Gastroesophageal sphincter (tissue), 4 donors: ENCODE data around the gene HTR2A. TPM values are rescaled to one million over a fixed set of nuclear protein-coding genes. Genes with fewer than 3 reads are reported as not detected.
A peak's percentile ranks its signal among the peaks of the same experiment; 100 is the strongest.

Experiments used
- ATAC-seq: fragments of 150-250 bp; one replicate; pipeline ENCODE4 v1.9.1; 2016; ENCODE audit warnings: mild to moderate bottlenecking, moderate library complexity
- H3K27ac ChIP-seq, 4 donors: fragments of 200-600 bp; sonication (generic) in 3 of 4; 1 replicate in 3 of 4; 2 replicates in 1 of 4; pipeline ENCODE4 v1.5.1; 2016 to 2019
- H3K27me3 ChIP-seq: fragments of 200-600 bp; sonication (generic); one replicate; pipeline ENCODE4 v1.5.1; 2019
- H3K36me3 ChIP-seq, 2 donors: fragments of 200-600 bp; sonication (generic); one replicate each; pipeline ENCODE4 v1.5.1; 2019; ENCODE audit warnings: control low read depth in 1 of 2
- H3K4me1 ChIP-seq, 3 donors: fragments of 200-600 bp; sonication (generic); 1 replicate in 2 of 3; 2 replicates in 1 of 3; pipeline ENCODE4 v1.5.1; 2016 to 2019; ENCODE audit warnings: control low read depth in 2 of 3
- H3K4me3 ChIP-seq, 2 donors: fragments of 200-600 bp; sonication (generic); one replicate each; pipeline ENCODE4 v1.5.1; 2019; ENCODE audit warnings: mild to moderate bottlenecking in 1 of 2, moderate library complexity in 1 of 2
- H3K9me3 ChIP-seq, 3 donors: fragments of 200-600 bp; sonication (generic); one replicate each; pipeline ENCODE4 v1.5.1; 2017 to 2019; ENCODE audit warnings: control low read depth in 2 of 3
- CTCF ChIP-seq, 4 experiments: fragments of 200-600 bp in 2 of 4; fragments of 450-650 bp in 2 of 4; sonication (generic) in 1 of 4; IDR thresholded peaks; one replicate each; pipeline ENCODE4 v1.5.1; 2017 to 2019; ENCODE audit warnings: antibody characterized with exemption in 4 of 4, mild to moderate bottlenecking in 2 of 4, moderate library complexity in 2 of 4
- EP300 ChIP-seq: sonication (generic); formaldehyde crosslinking; IDR thresholded peaks from one replicate; pipeline ENCODE4 v1.6.1; 2017; ENCODE audit warnings: antibody characterized with exemption, mild to moderate bottlenecking
- POLR2A ChIP-seq, 2 donors: fragments of 450-650 bp; IDR thresholded peaks; one replicate each; pipeline ENCODE4 v1.6.1; 2017; ENCODE audit warnings: antibody characterized with exemption in 2 of 2, mild to moderate bottlenecking in 2 of 2, moderate library complexity in 1 of 2
- POLR2AphosphoS5 ChIP-seq: sonication (generic); formaldehyde crosslinking; IDR thresholded peaks from one replicate; pipeline ENCODE4 v1.6.1; 2017; ENCODE audit warnings: antibody characterized with exemption
- WGBS, 2 donors: methylation state at CpG; one replicate each; pipeline ENCODE4 v1.1.5; 2018; ENCODE audit warnings: low coverage in 1 of 2; 5-methylcytosine and 5-hydroxymethylcytosine counted together
- total RNA-seq, 4 donors: library from RNA; depleted of rRNA; stranded (reverse); fragments of >200 nt; gene quantifications; one replicate each; pipeline ENCODE4 v1.1.0, GENCODE V29; 2016

Gene HTR2A
- total RNA-seq, 4 donors from 2014 or later: 0.40 to 1.7 (median 0.54) TPM

- no peak for ATAC-seq
- Histone ChIP-seq H3K27ac (no peak overlapping the region), H3K36me3 (no peaks in the 10 kb centered on the region), H3K4me1 (no peaks in the 10 kb centered on the region), H3K4me3 (no peak overlapping the region), H3K9me3 (no peaks in the 10 kb centered on the region), H3K27me3 (no peaks in the 10 kb centered on the region)
- no peak for TF ChIP-seq CTCF (IDR thresholded peaks at IDR 0.05)
- no peak for TF ChIP-seq POLR2A (IDR thresholded peaks at IDR 0.05)
- no peak for TF ChIP-seq POLR2AphosphoS5
- TF ChIP-seq EP300: no peak
- 69 to 85% methylated on average over 2 of the region's 2 CpGs for WGBS, 2 donors
These were observed 51.7 kb downstream of the HTR2A start for GRCh38 chr13:46845146-46845545.

GRCh38 chr13:46844431-46844830 lies 52.4 kb downstream of the HTR2A start:
- no peaks in the 10 kb centered on the region for H3K4me1 ChIP-seq
- H3K27ac ChIP-seq: no peak overlapping the region
- TF ChIP-seq POLR2AphosphoS5 (no peak), POLR2A (IDR thresholded peaks at IDR 0.05) (no peak), EP300 (no peak), CTCF (IDR thresholded peaks at IDR 0.05) (no peak)
- no peaks in the 10 kb centered on the region for H3K27me3 ChIP-seq
- H3K36me3 ChIP-seq: no peaks in the 10 kb centered on the region
- 52 to 71% methylated on average over 4 of the region's 4 CpGs for WGBS, 2 donors
- no peak overlapping the region for H3K4me3 ChIP-seq
- no peaks in the 10 kb centered on the region for H3K9me3 ChIP-seq
- ATAC-seq: no peak

GRCh38 chr13:46839399-46839798 lies 57.5 kb downstream of the HTR2A start:
- WGBS, 2 donors: 0 to 27% methylated on average over 1 of the region's 1 CpG
- no peak overlapping the region for H3K27ac ChIP-seq
- H3K27me3 ChIP-seq: no peaks in the 10 kb centered on the region
- H3K4me3 ChIP-seq: no peak overlapping the region
- H3K36me3 ChIP-seq: no peaks in the 10 kb centered on the region
- no peaks in the 10 kb centered on the region for H3K9me3 ChIP-seq
- TF ChIP-seq EP300 (no peak), POLR2AphosphoS5 (no peak), CTCF (IDR thresholded peaks at IDR 0.05) (no peak), POLR2A (IDR thresholded peaks at IDR 0.05) (no peak)
- no peak for ATAC-seq
- no peaks in the 10 kb centered on the region for H3K4me1 ChIP-seq

GRCh38 chr13:46834657-46835056 lies 62.2 kb downstream of the HTR2A start:
- WGBS, 2 donors: 89 to 94% methylated on average over 5 to 6 of the region's 6 CpGs
- Histone ChIP-seq H3K27ac (no peak overlapping the region), H3K4me1 (no peaks in the 10 kb centered on the region), H3K36me3 (no peaks in the 10 kb centered on the region), H3K4me3 (no peak overlapping the region), H3K9me3 (no peaks in the 10 kb centered on the region), H3K27me3 (no peaks in the 10 kb centered on the region)
- no peak for ATAC-seq
- no peak for TF ChIP-seq CTCF (IDR thresholded peaks at IDR 0.05)
- TF ChIP-seq EP300: no peak
- TF ChIP-seq POLR2A (IDR thresholded peaks at IDR 0.05): no peak
- no peak for TF ChIP-seq POLR2AphosphoS5

GRCh38 chr13:46831588-46832194 lies 65.2 kb downstream of the HTR2A start:
- H3K27me3 ChIP-seq: no peaks in the 10 kb centered on the region
- no peaks in the 10 kb centered on the region for H3K9me3 ChIP-seq
- TF ChIP-seq POLR2A (IDR thresholded peaks at IDR 0.05) (no peak), CTCF (IDR thresholded peaks at IDR 0.05) (peak; percentile 65 to 73 (median 69)), POLR2AphosphoS5 (no peak)
- ATAC-seq: peak; percentile 41
- no peak overlapping the region for H3K4me3 ChIP-seq
- H3K27ac ChIP-seq: no peak overlapping the region
- H3K36me3 ChIP-seq: no peaks in the 10 kb centered on the region
- no peaks in the 10 kb centered on the region for H3K4me1 ChIP-seq
- WGBS, 2 donors: 6 to 13% methylated on average over 5 of the region's 5 CpGs
